Vagina (tissue), 2 donors: Measurements from ENCODE around the gene INSRR. TPM values are rescaled to one million over a fixed set of nuclear protein-coding genes. Genes with fewer than 3 reads are reported as not detected.
A peak's percentile ranks its signal among the peaks of the same experiment; 100 is the strongest.

Experiments
- DNase-seq, 2 donors: peaks; one replicate each; pipeline ENCODE4 v3.0.0-alpha.2; 2017; ENCODE audit errors: extremely low spot score in 2 of 2
- H3K27ac ChIP-seq: fragments of 200-600 bp; sonication (generic); one replicate; pipeline ENCODE4 v1.5.1; 2019
- H3K27me3 ChIP-seq: fragments of 200-600 bp; sonication (generic); one replicate; pipeline ENCODE4 v1.5.1; 2019
- H3K36me3 ChIP-seq, 2 donors: fragments of 200-600 bp; sonication (generic); one replicate each; pipeline ENCODE4 v1.5.1; 2017 to 2019
- H3K4me1 ChIP-seq: fragments of 200-600 bp; sonication (generic); one replicate; pipeline ENCODE4 v1.5.1; 2019
- H3K4me3 ChIP-seq, 2 donors: fragments of 200-600 bp; sonication (generic); 1 replicate in 1 of 2; 2 replicates in 1 of 2; pipeline ENCODE4 v1.5.1; 2016 to 2019
- H3K9me3 ChIP-seq: fragments of 200-600 bp; sonication (generic); one replicate; pipeline ENCODE4 v1.5.1; 2019
- CTCF ChIP-seq, 3 experiments: fragments of 450-650 bp in 2 of 3; fragments of 200-600 bp in 1 of 3; sonication (generic) in 1 of 3; IDR thresholded peaks; one replicate each; pipeline ENCODE4 v1.5.1; 2017 to 2019; ENCODE audit warnings: antibody characterized with exemption in 3 of 3, mild to moderate bottlenecking in 2 of 3, moderate library complexity in 2 of 3
- POLR2A ChIP-seq, 2 donors: fragments of 450-650 bp; IDR thresholded peaks; one replicate each; pipeline ENCODE4 v1.6.1; 2017; ENCODE audit warnings: antibody characterized with exemption in 2 of 2, mild to moderate bottlenecking in 2 of 2, moderate library complexity in 2 of 2
- POLR2AphosphoS5 ChIP-seq, 2 donors: sonication (generic); formaldehyde crosslinking; IDR thresholded peaks; one replicate each; pipeline ENCODE4 v1.9.0; 2017; ENCODE audit warnings: antibody characterized with exemption in 2 of 2, mild to moderate bottlenecking in 2 of 2, low read depth in 1 of 2; ENCODE audit not compliant: insufficient read depth in 1 of 2
- intact Hi-C: fragments of 100-400 bp; cut with DNase I; formaldehyde crosslinking; loops from one replicate; pipeline ENCODE4 v1.15.1; 2023
- total RNA-seq: library from RNA; depleted of rRNA; stranded (reverse); fragments of >200 nt; gene quantifications from one replicate; pipeline ENCODE4 v1.2.3, GENCODE V29; 2016

INSRR gene
- total RNA-seq, 1 donor from 2014 or later = not detected

DNA sequence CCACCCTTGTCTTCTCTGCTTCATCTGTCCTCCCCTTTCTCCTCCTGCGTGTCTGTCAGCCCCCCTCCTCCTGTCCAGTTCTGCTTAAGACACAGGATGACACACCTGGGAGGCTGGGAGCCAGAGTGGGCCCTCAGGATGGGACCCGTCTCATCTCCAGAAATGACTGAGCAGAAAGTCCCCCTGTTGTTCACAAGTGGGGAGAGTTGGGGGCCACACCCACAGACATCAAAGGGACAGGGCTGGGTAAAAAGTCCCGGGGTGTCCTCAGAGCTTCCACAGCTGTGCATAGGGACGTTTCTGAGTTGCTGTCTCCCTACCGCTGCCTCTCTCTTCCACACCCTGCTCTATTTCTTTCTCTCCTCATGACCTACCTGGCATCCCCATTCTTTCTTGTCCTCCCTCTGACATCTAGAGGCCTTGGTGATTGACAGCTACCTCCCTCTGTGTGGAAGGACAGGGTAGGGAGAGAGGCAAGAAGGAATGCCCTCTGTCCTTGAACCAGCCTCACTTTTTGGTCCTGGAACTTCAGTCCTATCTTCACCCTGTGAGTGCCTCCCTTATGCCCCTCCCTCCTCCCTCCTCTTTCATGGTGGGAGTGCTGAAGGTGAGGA, 22.8 kb downstream of the INSRR start:
- intact Hi-C loops = loop anchor here (5.0 kb wide), 1 partner anchor 49 kb away; no protein-coding TSS in a partner anchor
- Histone ChIP-seq H3K4me1 (no peaks in the 10 kb centered on the region), H3K4me3 (no peak overlapping the region), H3K36me3 (no peaks in the 10 kb centered on the region), H3K27me3 (no peaks in the 10 kb centered on the region), H3K9me3 (no peaks in the 10 kb centered on the region), H3K27ac (no peak overlapping the region)
- TF ChIP-seq POLR2A (IDR thresholded peaks at IDR 0.05) (peak in 1 of 2 donors; percentile 8), CTCF (IDR thresholded peaks at IDR 0.05) (no peak), POLR2AphosphoS5 (IDR thresholded peaks at IDR 0.05; ENCODE audit: insufficient read depth in 1 of 2, low read depth in 1 of 2) (no peak)
- DNase-seq = no peak

GRCh38 chr1:156834322-156834721, 24.6 kb downstream of the INSRR start:
- Histone ChIP-seq H3K9me3 (no peaks in the 10 kb centered on the region), H3K4me3 (no peak overlapping the region), H3K4me1 (no peaks in the 10 kb centered on the region), H3K27ac (no peak overlapping the region), H3K36me3 (no peaks in the 10 kb centered on the region), H3K27me3 (no peaks in the 10 kb centered on the region)
- TF ChIP-seq POLR2AphosphoS5 (IDR thresholded peaks at IDR 0.05; ENCODE audit: insufficient read depth in 1 of 2, low read depth in 1 of 2) (no peak), POLR2A (IDR thresholded peaks at IDR 0.05) (no peak), CTCF (IDR thresholded peaks at IDR 0.05) (no peak)
- intact Hi-C loops = no loop called here
- DNase-seq = no peak

DNA sequence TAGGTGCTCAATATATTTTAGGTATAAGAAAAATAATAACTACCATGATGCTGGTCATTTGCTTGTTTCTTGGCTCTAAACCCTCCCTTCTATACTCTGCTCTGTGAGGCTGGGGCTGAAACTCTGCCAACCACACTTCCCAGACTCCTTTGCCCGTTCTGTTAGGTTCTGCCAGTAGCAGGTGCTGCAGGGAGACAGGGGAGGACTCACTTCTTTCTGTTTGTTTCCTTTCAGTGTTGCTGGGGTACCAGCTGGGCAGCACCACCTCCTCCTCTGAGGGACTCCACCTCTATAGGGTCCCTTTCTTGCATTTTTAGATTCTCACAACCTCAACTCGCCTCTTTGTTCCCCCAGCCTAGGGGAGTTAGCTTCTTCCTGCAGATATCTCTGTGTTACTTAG, 25.3 kb downstream of the INSRR start:
- DNase-seq = no peak
- intact Hi-C loops = no loop called here
- TF ChIP-seq POLR2A (IDR thresholded peaks at IDR 0.05) = no peak
- TF ChIP-seq POLR2AphosphoS5 (IDR thresholded peaks at IDR 0.05; ENCODE audit: insufficient read depth in 1 of 2, low read depth in 1 of 2) = no peak
- no peak for TF ChIP-seq CTCF (IDR thresholded peaks at IDR 0.05)
- Histone ChIP-seq H3K4me3 (no peak overlapping the region), H3K36me3 (no peaks in the 10 kb centered on the region), H3K27me3 (no peaks in the 10 kb centered on the region), H3K9me3 (no peaks in the 10 kb centered on the region), H3K4me1 (no peaks in the 10 kb centered on the region), H3K27ac (no peak overlapping the region)

GRCh38 chr1:156832434-156832833, 26.5 kb downstream of the INSRR start:
- no peaks in the 10 kb centered on the region for H3K27me3 ChIP-seq
- H3K4me3 ChIP-seq = no peak overlapping the region
- H3K27ac ChIP-seq = no peak overlapping the region
- H3K4me1 ChIP-seq = no peaks in the 10 kb centered on the region
- TF ChIP-seq CTCF (IDR thresholded peaks at IDR 0.05) (no peak), POLR2AphosphoS5 (IDR thresholded peaks at IDR 0.05; ENCODE audit: insufficient read depth in 1 of 2, low read depth in 1 of 2) (no peak), POLR2A (IDR thresholded peaks at IDR 0.05) (no peak)
- intact Hi-C loops = no loop called here
- no peak for DNase-seq
- no peaks in the 10 kb centered on the region for H3K36me3 ChIP-seq
- no peaks in the 10 kb centered on the region for H3K9me3 ChIP-seq

DNA sequence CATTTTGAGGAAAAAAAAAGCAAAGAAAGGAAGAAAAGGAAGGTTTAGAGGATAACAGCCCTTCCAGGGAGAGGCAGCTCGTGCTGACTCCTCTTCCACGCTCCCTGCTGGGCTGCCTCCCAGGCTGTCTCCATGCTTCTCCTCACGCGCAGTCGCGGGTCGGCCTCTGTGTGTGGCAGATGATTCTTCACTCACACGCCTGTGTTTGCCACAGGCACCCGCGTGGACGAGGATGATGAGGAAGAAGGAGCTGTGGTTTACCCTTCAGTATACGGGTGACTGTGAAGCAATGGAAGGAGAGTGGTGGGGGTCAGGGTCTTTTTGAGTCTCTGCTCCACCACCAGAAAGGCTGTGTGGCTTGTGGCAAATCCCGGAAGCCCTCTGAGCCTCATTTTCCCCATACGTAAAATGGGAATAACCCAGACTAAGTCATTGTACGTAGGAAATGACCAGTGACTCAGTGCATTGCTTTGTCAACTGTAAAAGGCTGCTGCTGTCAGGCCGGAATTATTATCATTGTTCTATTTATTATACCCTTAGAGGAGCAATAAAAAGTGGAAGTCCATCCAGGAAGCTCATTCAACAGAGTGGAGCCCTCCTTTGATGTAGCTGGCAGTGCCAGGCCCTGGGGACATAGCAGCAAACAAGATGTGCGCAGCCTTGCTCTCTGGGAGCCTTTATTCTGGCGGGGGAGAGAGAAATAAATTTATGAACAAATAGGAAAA, 30.4 kb downstream of the INSRR start:
- Histone ChIP-seq H3K27ac (no peak overlapping the region), H3K36me3 (no peaks in the 10 kb centered on the region), H3K4me3 (no peak overlapping the region), H3K4me1 (no peaks in the 10 kb centered on the region), H3K27me3 (no peaks in the 10 kb centered on the region), H3K9me3 (no peaks in the 10 kb centered on the region)
- intact Hi-C loops = no loop called here
- no peak for DNase-seq
- TF ChIP-seq POLR2A (IDR thresholded peaks at IDR 0.05) (no peak), CTCF (IDR thresholded peaks at IDR 0.05) (no peak), POLR2AphosphoS5 (IDR thresholded peaks at IDR 0.05; ENCODE audit: insufficient read depth in 1 of 2, low read depth in 1 of 2) (no peak)
